ENCODE results near the gene ZSCAN5B. TPM values are rescaled to one million over a fixed set of nuclear protein-coding genes. Genes with fewer than 3 reads are reported as not detected.
A peak's percentile ranks its signal among the peaks of the same experiment; 100 is the strongest.

Gene ZSCAN5B
- total RNA-seq, 1 experiment from 2014 or later, result not detected

GRCh38 chr19:56139847-56140582, 57.6 kb downstream of the ZSCAN5B start:
- H3K4me3 Mint-ChIP-seq, result peak overlapping the region; percentile 79
- ATAC-seq (no peak), DNase-seq (ENCODE audit: low spot score) (no peak)
- peaks cover 37% of the 10 kb centered on the region for H3K4me1 Mint-ChIP-seq
- no peaks in the 10 kb centered on the region for H3K9me3 Mint-ChIP-seq
- peak overlapping the region; percentile 95 for H3K27ac Mint-ChIP-seq
- no peaks in the 10 kb centered on the region for H3K36me3 Mint-ChIP-seq
- TF ChIP-seq E2F1 (CRISPR knock-in tag; IDR thresholded peaks at IDR 0.05), result no peak
- TF ChIP-seq, protein P1, sequence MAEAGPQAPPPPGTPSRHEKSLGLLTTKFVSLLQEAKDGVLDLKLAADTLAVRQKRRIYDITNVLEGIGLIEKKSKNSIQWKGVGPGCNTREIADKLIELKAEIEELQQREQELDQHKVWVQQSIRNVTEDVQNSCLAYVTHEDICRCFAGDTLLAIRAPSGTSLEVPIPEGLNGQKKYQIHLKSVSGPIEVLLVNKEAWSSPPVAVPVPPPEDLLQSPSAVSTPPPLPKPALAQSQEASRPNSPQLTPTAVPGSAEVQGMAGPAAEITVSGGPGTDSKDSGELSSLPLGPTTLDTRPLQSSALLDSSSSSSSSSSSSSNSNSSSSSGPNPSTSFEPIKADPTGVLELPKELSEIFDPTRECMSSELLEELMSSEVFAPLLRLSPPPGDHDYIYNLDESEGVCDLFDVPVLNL (CRISPR knock-in tag; IDR thresholded peaks at IDR 0.05; ENCODE audit: borderline replicate concordance, low read depth), result no peak
- TF ChIP-seq ZNF281 (CRISPR knock-in tag; IDR thresholded peaks at IDR 0.05), result no peak
- TF ChIP-seq ATF1 (CRISPR knock-in tag; IDR thresholded peaks at IDR 0.05), result no peak
- TF ChIP-seq, protein P2, sequence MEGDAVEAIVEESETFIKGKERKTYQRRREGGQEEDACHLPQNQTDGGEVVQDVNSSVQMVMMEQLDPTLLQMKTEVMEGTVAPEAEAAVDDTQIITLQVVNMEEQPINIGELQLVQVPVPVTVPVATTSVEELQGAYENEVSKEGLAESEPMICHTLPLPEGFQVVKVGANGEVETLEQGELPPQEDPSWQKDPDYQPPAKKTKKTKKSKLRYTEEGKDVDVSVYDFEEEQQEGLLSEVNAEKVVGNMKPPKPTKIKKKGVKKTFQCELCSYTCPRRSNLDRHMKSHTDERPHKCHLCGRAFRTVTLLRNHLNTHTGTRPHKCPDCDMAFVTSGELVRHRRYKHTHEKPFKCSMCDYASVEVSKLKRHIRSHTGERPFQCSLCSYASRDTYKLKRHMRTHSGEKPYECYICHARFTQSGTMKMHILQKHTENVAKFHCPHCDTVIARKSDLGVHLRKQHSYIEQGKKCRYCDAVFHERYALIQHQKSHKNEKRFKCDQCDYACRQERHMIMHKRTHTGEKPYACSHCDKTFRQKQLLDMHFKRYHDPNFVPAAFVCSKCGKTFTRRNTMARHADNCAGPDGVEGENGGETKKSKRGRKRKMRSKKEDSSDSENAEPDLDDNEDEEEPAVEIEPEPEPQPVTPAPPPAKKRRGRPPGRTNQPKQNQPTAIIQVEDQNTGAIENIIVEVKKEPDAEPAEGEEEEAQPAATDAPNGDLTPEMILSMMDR (IDR thresholded peaks at IDR 0.05), result no peak
- no peak for TF ChIP-seq RELA (CRISPR knock-in tag; IDR thresholded peaks at IDR 0.05; ENCODE audit: borderline replicate concordance)
- no peak for TF ChIP-seq ARID4B (CRISPR knock-in tag; IDR thresholded peaks at IDR 0.05; ENCODE audit: borderline replicate concordance)
- TF ChIP-seq, protein P3, sequence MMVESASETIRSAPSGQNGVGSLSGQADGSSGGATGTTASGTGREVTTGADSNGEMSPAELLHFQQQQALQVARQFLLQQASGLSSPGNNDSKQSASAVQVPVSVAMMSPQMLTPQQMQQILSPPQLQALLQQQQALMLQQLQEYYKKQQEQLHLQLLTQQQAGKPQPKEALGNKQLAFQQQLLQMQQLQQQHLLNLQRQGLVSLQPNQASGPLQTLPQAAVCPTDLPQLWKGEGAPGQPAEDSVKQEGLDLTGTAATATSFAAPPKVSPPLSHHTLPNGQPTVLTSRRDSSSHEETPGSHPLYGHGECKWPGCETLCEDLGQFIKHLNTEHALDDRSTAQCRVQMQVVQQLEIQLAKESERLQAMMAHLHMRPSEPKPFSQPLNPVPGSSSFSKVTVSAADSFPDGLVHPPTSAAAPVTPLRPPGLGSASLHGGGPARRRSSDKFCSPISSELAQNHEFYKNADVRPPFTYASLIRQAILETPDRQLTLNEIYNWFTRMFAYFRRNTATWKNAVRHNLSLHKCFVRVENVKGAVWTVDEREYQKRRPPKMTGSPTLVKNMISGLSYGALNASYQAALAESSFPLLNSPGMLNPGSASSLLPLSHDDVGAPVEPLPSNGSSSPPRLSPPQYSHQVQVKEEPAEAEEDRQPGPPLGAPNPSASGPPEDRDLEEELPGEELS (CRISPR knock-in tag; IDR thresholded peaks at IDR 0.05), result no peak
- no peak for TF ChIP-seq ZNF416 (CRISPR knock-in tag; IDR thresholded peaks at IDR 0.05)
- no peak for TF ChIP-seq SMAD4 (CRISPR knock-in tag; IDR thresholded peaks at IDR 0.05)
- TF ChIP-seq, protein P4, sequence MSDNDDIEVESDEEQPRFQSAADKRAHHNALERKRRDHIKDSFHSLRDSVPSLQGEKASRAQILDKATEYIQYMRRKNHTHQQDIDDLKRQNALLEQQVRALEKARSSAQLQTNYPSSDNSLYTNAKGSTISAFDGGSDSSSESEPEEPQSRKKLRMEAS (CRISPR knock-in tag; IDR thresholded peaks at IDR 0.05), result no peak
- no peak for TF ChIP-seq NR3C1 (CRISPR knock-in tag; conservative IDR thresholded peaks at IDR 0.05; ENCODE audit: low read depth)
- TF ChIP-seq NR1H2 (CRISPR knock-in tag; IDR thresholded peaks at IDR 0.05), result no peak
- no peak for TF ChIP-seq ELF4 (CRISPR knock-in tag; IDR thresholded peaks at IDR 0.05; ENCODE audit: low read depth)
- H3K27me3 Mint-ChIP-seq (ENCODE audit: low read depth), result peaks cover 3% of the 10 kb centered on the region; the same call in 1 of the 2 replicates
- ChIA-PET CTCF (interaction anchor here (1.0 to 2.9 kb wide), 11 partner anchors 12 to 193 kb away, joined by 3 to 19 read pairs (median 6); no protein-coding TSS in a partner anchor), POLR2A (interaction anchor here (0.7 kb wide), 1 partner anchor 33 kb away, joined by 3 read pairs; no protein-coding TSS in a partner anchor)

Data from WTC11 (cell line).